HAP-1 (cell line): Measurements from ENCODE around the gene SNX14.

Experiments
- DNase-seq, 2 experiments: peaks; one replicate each; pipeline ENCODE4 v3.0.0-alpha.2; 2016 to 2020; ENCODE audit warnings: low spot score in 2 of 2
- H3K27me3 ChIP-seq: fragments of 250-450 bp; sonication (Bioruptor Pico); 2 replicates; pipeline ENCODE4 v1.5.1; 2020; ENCODE audit warnings: low read depth, mild to moderate bottlenecking, moderate library complexity
- H3K36me3 ChIP-seq: fragments of 250-450 bp; sonication (Bioruptor Pico); replicated peaks from 2 replicates; pipeline ENCODE4 v1.5.1; 2020; ENCODE audit warnings: mild to moderate bottlenecking
- H3K4me1 ChIP-seq: fragments of 250-450 bp; sonication (Bioruptor Pico); 2 replicates; pipeline ENCODE4 v1.5.1; 2020; ENCODE audit warnings: mild to moderate bottlenecking
- H3K4me3 ChIP-seq: fragments of 250-450 bp; sonication (Bioruptor Pico); 2 replicates; pipeline ENCODE4 v1.5.1; 2020; ENCODE audit warnings: mild to moderate bottlenecking, moderate library complexity
- H3K9me3 ChIP-seq: fragments of 250-450 bp; sonication (Bioruptor Pico); 2 replicates; pipeline ENCODE4 v1.5.1; 2020; ENCODE audit warnings: mild to moderate bottlenecking, moderate library complexity
- in situ Hi-C: fragments of 300-500 bp; cut with MboI; formaldehyde crosslinking; loops from 3 replicates; pipeline ENCODE4 v1.14.3; 2020; ENCODE audit warnings: low sequenced_read_pairs, inconsistent platforms, mixed read lengths

The SNX14 gene

GRCh38 chr6:85516168-85516567 lies 77.5 kb downstream of the SNX14 start:
- in situ Hi-C loops, result no loop called here
- DNase-seq, result no peak
- no peaks in the 10 kb centered on the region for H3K27me3 ChIP-seq
- H3K4me3 ChIP-seq, result no peak overlapping the region
- H3K36me3 ChIP-seq, result peaks cover 25% of the 10 kb centered on the region
- no peaks in the 10 kb centered on the region for H3K4me1 ChIP-seq
- no peaks in the 10 kb centered on the region for H3K9me3 ChIP-seq

DNA sequence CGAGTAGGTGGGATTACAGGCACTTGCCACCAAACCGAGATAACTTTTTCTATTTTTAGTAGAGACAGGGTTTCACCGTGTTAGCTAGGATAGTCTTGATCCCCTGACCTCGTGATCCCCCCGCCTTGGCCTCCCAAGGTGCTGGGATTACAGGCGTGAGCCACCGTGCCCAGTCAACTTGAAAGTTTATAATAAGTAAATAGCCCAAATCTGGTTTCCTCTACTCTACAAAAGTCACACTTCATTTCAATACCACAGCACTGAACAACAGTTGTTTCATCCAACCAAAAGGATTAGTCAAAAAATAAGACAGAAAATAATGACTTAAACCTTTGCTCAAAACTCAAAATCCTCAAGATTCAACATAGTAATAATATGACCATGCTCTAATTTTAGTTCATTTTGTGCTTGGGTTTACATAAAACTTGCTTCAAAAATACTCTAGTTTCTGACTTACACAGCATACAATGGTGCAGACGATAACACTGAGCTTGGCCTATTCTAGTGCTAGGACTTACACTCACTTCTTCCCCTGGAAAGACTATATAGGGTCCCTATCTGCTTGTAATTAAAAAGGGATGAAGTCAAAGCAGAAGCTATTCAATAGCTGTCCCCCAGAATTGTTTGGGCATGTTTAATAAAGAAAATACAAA lies 87.1 kb downstream of the SNX14 start:
- Histone ChIP-seq H3K9me3 (no peaks in the 10 kb centered on the region), H3K4me3 (no peak overlapping the region), H3K36me3 (peaks cover 10% of the 10 kb centered on the region), H3K4me1 (no peaks in the 10 kb centered on the region), H3K27me3 (no peaks in the 10 kb centered on the region)
- no peak for DNase-seq
- in situ Hi-C loops, result no loop called here

DNA sequence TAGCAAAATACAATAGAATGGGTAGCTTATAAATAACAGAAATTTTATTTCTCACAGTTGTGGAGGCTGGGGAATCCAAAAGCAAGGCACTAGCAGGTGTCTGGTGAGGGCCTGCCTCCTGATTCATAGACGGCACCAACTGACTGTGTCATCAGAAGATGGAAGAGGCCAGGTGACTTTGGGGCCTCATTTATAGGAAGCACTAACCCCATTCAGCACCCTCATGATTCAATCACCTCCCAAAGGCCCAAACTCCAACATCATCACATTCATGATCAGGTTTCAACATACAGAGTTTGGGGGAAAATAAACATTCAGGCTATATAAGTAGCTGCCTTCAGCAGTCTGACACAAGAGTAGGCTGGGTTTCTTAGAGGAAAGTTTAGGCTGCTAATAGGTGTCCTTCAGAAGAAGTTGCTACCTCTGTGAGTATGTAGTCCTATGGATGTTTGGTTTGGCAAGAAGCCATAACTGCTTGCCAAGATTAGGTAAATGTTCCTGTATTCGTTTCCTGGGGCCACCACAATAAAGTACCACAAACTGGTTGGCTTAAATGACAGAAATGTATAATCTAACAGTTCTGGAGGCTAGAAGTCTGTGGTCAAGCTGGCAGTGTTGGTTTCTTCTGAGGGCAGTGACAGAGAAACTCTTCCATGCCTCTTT lies 94.9 kb downstream of the SNX14 start:
- H3K36me3 ChIP-seq, result no peaks in the 10 kb centered on the region
- no peak overlapping the region for H3K4me3 ChIP-seq
- no peaks in the 10 kb centered on the region for H3K4me1 ChIP-seq
- DNase-seq, result no peak
- H3K27me3 ChIP-seq, result peaks cover 5% of the 10 kb centered on the region
- in situ Hi-C loops, result no loop called here
- H3K9me3 ChIP-seq, result no peaks in the 10 kb centered on the region

DNA sequence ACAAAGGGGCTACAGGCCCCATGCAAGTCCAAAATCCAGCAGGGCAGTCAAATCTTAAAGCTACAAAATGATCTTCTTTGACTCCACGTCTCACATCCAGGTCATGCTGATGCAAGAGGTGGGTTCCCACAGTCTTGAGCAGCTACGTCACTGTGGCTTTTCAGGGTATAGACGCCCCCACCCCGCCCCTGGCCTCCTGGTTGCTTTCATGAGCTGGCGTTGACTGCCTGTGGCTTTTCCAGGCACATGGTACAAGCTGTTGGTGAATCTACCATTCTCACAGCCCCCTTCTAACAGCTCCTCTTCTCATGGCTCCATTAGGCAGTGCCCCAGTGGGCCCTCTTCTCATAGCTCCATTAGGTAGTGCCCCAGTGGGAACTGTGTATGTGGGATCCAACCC lies 96.8 kb downstream of the SNX14 start:
- Histone ChIP-seq H3K36me3 (no peaks in the 10 kb centered on the region), H3K9me3 (no peaks in the 10 kb centered on the region), H3K4me3 (no peak overlapping the region), H3K4me1 (no peaks in the 10 kb centered on the region), H3K27me3 (peaks cover 5% of the 10 kb centered on the region)
- in situ Hi-C loops, result no loop called here
- no peak for DNase-seq

- H3K27me3 ChIP-seq, result peaks cover 5% of the 10 kb centered on the region
- no peak overlapping the region for H3K4me3 ChIP-seq
- no peaks in the 10 kb centered on the region for H3K9me3 ChIP-seq
- in situ Hi-C loops, result no loop called here
- DNase-seq, result no peak
- no peaks in the 10 kb centered on the region for H3K36me3 ChIP-seq
- H3K4me1 ChIP-seq, result no peaks in the 10 kb centered on the region
Measured at GRCh38 chr6:85496009-85496579, 97.6 kb downstream of the SNX14 start.

GRCh38 chr6:85494547-85495536 lies 98.8 kb downstream of the SNX14 start:
- Histone ChIP-seq H3K27me3 (peaks cover 5% of the 10 kb centered on the region), H3K4me1 (no peaks in the 10 kb centered on the region)
- in situ Hi-C loops, result no loop called here

GRCh38 chr6:85493389-85493788 lies 100.3 kb downstream of the SNX14 start:
- no peak overlapping the region for H3K4me3 ChIP-seq
- in situ Hi-C loops, result no loop called here
- DNase-seq, result no peak

More at GRCh38 chr6:85494547-85495536, 98.8 kb downstream of the SNX14 start:
- no peak overlapping the region for H3K4me3 ChIP-seq
- no peaks in the 10 kb centered on the region for H3K36me3 ChIP-seq
- H3K9me3 ChIP-seq, result no peaks in the 10 kb centered on the region
- DNase-seq, result no peak

GRCh38 chr6:85490516-85491248 lies 103.0 kb downstream of the SNX14 start:
- no peaks in the 10 kb centered on the region for H3K9me3 ChIP-seq
- peaks cover 5% of the 10 kb centered on the region for H3K27me3 ChIP-seq
- in situ Hi-C loops, result no loop called here
- no peaks in the 10 kb centered on the region for H3K36me3 ChIP-seq
- DNase-seq, result no peak
- no peaks in the 10 kb centered on the region for H3K4me1 ChIP-seq
- no peak overlapping the region for H3K4me3 ChIP-seq

More at GRCh38 chr6:85493389-85493788, 100.3 kb downstream of the SNX14 start:
- Histone ChIP-seq H3K27me3 (peaks cover 5% of the 10 kb centered on the region), H3K9me3 (no peaks in the 10 kb centered on the region), H3K36me3 (no peaks in the 10 kb centered on the region), H3K4me1 (no peaks in the 10 kb centered on the region)

- no peaks in the 10 kb centered on the region for H3K9me3 ChIP-seq
- in situ Hi-C loops, result loop anchor here (5.0 kb wide), 1 partner anchor 133 kb away; no protein-coding TSS in a partner anchor
- no peaks in the 10 kb centered on the region for H3K27me3 ChIP-seq
- H3K36me3 ChIP-seq, result no peaks in the 10 kb centered on the region
- H3K4me1 ChIP-seq, result no peaks in the 10 kb centered on the region
- H3K4me3 ChIP-seq, result no peak overlapping the region
- no peak for DNase-seq
Measured at GRCh38 chr6:85484948-85485347, 108.7 kb downstream of the SNX14 start.

GRCh38 chr6:85483846-85484245 lies 109.8 kb downstream of the SNX14 start:
- H3K4me1 ChIP-seq, result no peaks in the 10 kb centered on the region
- in situ Hi-C loops, result loop anchor here (5.0 kb wide), 1 partner anchor 132 kb away; no protein-coding TSS in a partner anchor
- no peaks in the 10 kb centered on the region for H3K27me3 ChIP-seq
- no peak for DNase-seq
- no peaks in the 10 kb centered on the region for H3K9me3 ChIP-seq
- no peaks in the 10 kb centered on the region for H3K36me3 ChIP-seq
- no peak overlapping the region for H3K4me3 ChIP-seq

DNA sequence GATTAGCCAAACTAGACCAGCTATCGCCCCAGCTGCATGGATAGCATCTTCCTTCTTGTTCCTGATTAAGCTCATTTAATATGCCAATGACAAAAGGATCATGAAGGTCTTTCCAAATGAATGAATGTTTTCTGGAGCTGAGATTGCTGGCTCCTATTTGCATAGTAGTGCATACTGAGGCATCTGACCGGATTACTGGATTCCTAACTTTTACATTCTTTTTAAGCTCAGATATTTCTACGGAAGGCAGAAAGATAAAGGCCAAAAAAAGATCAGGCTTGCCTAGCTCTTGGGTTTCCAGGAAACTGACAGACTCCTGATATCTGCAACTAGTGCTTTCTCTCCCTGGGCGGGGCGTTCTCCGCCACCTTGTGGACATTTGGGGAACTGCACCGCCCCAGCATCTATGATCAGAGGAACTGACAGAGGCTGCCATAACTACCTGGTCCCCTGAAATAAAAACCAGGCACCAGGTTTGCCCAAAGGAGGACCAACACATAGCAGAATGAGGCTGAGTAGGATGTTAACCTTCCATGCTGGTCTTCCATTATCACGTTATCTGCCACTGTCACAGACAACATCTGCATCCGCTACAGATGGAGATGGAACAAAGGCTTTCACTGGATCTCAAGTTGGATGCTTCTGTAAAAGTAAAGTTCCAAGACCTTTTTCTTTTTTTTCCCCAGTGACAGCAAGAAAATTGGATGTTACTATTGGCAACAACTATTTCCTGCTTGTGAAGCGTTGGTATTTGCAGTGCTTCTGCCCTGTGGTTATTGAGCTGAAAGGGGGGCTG lies 110.6 kb downstream of the SNX14 start:
- peak; percentile 38 to 81 for DNase-seq
- in situ Hi-C loops, result loop anchor here (5.0 kb wide), 1 partner anchor 131 kb away; no protein-coding TSS in a partner anchor

GRCh38 chr6:85482206-85482904 lies 111.3 kb downstream of the SNX14 start:
- no peaks in the 10 kb centered on the region for H3K36me3 ChIP-seq
- in situ Hi-C loops, result loop anchor here (5.0 kb wide), 1 partner anchor 130 kb away; no protein-coding TSS in a partner anchor

More for the DNA sequence above, 110.6 kb downstream of the SNX14 start:
- Histone ChIP-seq H3K9me3 (no peaks in the 10 kb centered on the region), H3K36me3 (no peaks in the 10 kb centered on the region), H3K4me3 (no peak overlapping the region), H3K27me3 (no peaks in the 10 kb centered on the region), H3K4me1 (no peaks in the 10 kb centered on the region)

More at GRCh38 chr6:85482206-85482904, 111.3 kb downstream of the SNX14 start:
- Histone ChIP-seq H3K27me3 (no peaks in the 10 kb centered on the region), H3K9me3 (no peaks in the 10 kb centered on the region), H3K4me3 (no peak overlapping the region), H3K4me1 (no peaks in the 10 kb centered on the region)
- no peak for DNase-seq
